NCI-H82 treated with DMSO at 0.1 percent for 48 hours (cell line): ENCODE data around the gene IL31RA.
"Not testable (repeated sequence)": the region's sequence is repeated elsewhere in the genome, so short reads cannot be mapped to it uniquely, and the experiment has no call there.

Experiments
- DNase-seq: peaks from one replicate; lab custom pipeline; 2025; ENCODE audit not compliant: unreplicated experiment; lab: John Stamatoyannopoulos, UW

The IL31RA gene

DNA sequence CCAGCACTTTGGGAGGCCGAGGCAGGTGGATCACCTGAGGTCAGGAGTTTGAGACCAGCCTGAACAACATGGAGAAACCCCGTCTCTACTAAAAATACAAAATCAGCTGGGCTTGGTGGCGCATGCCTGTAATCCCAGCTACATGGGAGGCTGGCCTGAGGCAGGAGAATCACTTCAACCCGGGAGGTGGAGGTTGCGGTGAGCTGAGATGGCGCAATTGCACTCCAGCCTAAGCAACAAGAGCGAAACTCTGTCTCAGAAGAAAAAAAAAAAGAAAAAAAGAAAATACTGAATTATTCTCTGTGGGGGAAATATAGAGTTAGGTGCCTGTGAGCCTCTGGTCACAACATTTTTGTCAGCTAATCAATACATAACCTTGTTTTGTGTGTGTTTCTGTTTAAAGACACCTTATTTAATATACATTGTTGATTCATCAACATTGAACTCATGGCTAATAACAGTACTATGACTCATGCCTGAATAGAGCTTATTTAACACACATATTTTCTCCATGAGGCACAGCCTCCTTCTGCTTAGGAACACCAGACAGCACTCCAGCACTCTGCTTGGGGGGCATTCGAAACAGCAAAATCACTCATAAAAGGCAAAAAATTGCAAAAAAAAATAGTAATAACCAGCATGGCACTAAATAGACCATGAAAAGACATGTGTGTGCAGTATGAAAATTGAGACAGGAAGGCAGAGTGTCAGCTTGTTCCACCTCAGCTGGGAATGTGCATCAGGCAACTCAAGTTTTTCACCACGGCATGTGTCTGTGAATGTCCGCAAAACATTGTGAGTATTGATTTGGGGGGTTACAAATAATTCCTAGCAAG, at the start of gene IL31RA:
TSS of gene IL31RA (plus strand) at position 519 of the 836 bp plus-strand sequence. CDS start at position 733, 214 bp downstream.
- no peak for DNase-seq

DNA sequence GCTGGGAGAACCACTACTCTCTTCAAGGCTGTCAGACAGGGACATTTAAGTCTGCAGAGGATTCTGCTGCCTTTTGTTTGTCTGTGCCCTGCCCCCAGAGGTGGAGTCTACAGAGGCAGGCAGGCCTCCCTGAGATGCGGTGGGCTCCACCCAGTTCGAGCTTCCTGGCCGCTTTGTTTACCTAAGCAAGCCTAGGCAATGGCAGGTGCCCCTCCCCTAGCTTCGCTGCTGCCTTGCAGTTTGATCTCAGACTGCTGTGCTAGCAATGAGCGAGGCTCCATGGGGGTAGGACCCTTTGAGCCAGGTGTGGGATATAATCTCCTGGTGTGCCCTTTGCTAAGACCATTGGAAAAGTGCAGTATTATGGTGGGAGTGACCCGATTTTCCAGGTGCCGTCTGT, 42.3 kb upstream of the IL31RA start:
- not testable (repeated sequence) for DNase-seq

DNA sequence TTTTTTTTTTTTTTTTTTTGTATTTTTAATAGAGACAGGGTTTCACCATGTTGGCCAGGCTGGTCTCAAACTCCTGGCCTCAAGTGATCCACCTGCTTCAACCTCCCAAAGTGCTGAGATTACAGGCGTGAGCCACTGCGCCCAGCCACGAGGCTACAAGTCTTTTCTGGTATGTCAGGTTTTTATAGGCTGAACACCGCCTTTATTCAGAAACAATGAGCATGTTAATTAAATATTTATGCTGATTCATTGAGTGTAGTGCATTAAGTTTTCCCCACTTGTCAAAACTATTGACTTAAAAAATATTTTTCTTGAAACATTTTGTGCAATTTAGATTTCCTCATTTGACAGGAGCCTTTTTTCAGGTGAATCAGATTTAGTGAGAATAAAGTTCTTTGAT, 35.2 kb upstream of the IL31RA start:
- not testable (repeated sequence) for DNase-seq

DNA sequence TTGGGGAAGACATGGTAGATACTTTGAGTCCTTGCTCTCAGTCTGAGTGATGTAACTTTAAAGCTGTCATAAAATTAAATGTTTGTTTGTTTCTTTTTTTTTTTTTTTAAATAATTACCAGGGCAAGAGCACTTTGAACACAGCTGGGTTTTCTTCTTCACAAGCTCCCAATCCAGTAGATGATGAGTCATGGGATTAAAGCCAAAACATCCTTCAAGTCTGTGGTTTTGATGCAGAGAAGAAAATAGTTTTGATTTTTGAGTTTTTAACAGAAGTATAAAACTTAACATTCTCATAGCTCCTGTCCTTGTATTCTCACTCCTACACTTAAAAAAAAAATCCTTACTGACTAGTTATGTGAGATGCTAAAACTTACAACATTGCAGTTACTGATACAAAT, 34.8 kb upstream of the IL31RA start:
- DNase-seq, result no peak

DNA sequence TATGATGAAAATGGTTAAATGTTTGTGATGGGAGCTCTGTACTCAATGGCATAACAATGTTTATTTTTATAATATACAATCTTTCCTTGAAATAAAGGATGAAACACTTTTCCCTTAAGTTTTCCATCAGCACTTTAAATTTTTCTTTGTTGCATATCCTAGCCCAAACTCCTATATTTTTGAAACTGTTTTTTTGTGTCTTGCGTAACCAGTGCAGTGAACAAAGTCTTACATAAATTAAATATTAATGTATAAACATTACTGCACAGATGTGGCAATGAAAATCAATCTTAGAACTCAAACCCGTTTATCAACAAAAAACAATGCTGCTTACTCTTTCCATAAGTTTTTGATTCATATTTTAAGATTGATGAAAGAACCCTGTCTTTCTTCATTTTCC, 34.1 kb upstream of the IL31RA start:
- no peak for DNase-seq

DNA sequence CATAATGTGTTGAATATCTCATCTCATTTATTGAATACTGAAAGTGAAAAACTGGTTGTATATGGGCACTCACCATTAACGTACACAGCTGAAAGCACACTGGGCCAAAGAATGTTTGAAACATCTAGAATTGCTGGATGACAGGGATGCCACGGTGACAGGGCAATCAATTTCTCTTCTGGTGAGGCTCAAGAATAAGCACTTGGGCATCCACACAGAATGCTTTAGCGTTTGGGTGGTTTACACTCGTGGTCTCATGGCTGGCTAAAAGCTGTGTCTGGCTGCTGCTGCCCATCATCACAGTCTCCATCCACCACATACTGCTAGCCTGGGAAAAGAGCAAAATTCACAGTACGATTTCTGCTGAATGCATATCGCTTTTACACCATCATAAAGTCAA, 30.7 kb upstream of the IL31RA start:
- DNase-seq, result no peak

DNA sequence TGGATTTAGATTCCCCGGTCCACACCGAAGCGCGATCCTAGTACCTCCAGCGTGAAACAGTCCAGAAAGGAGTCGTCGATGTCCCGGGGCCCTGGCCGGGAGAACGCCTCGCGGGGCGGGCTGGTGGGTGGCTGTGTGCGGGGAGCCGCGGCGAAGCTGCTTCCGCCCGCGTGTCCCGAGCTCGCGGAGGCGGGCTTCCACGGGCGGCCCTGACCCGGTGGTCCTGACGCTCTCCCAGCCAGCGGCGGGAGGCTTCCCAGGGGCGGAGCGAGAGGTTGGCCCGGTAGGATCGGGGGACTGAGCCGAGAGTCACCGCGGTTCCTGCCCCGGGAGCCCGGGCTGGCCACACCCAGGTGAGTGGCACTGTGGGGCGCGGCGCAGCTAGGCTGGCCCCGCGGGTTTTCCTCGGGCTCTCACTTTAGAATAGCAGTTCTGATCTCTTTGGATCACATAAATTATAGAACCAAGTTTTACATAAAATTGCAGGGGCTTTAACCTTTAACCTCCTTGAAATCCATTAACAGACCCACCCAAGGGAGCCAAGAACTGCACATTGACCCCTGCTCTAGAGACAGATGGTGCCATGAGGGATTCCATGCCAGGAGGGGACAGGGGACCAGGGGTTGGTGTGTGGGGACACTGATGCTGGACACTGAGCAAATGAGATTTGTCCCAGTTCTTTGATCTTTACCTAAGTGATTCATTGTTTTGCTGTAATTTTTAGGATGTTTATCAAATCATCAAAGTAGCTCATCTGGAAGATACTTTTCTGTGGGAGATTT, 29.2 kb upstream of the IL31RA start:
- no peak for DNase-seq

DNA sequence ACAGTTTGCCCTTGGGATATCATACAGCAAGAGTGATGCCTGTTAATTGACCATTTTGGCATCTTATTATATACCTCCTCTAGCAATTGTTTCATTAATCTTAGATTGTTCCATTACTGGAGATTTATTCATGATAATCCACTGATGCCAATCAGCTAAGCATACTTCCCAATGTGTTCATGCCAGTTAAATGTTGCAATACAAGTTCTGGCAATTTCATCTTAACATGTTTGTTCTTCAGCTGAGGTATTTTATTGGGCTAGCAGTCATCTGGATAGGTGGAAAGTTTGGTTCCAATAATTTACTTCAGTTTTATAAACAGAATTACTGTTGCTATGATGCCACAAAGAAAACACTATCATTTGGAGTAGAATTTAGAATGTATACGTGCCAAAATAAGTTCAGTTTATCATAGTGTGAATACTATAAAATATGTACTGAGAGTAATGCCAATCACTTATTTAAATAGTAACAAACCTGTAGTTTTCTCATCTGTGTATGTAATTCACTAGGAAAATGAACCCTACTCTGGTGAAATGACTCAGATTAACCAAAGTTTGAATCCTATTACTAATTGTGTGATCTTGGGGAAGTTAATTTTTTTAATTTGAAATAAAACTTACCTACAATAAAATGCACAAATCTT, 27.9 kb upstream of the IL31RA start:
- DNase-seq, result no peak

DNA sequence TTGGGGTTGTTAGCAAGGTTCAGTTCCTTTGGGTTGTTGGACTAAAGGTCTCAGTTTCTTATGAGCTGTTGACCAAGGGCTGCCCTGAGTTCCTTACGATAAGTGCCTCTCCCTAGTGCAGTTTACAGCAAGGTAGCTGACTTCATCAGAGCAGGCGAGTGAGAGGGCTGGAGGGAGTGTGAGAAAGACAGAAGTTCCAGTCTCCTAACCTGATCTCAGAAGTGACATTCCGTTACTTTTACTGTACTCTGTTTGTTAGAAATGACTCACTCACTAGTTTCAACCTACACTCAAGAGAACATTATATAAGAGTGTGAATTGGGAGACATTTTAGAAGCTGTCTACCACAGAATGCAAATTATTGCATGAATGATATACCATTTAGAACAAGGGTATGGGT, 21.2 kb upstream of the IL31RA start:
- DNase-seq, result no peak

DNA sequence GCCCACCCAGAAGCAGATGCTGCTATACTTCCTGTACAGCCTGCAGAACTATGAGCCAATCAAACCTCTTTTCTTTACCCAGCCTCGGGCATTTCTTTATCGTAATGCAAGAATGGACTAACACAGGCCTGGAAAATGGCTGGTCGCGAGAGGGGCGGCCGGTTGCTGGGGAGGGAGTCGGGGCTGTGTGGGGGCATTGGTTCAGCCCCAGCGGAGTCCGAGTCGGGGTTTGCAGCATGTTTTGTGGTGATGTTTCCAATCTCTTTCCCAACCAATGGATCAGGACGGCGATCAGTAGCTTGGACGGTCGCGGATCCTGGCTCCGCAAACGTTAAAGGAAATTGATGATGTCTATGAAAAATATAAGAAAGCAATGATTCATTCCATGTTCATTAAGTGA, 18.7 kb upstream of the IL31RA start:
- no peak for DNase-seq

DNA sequence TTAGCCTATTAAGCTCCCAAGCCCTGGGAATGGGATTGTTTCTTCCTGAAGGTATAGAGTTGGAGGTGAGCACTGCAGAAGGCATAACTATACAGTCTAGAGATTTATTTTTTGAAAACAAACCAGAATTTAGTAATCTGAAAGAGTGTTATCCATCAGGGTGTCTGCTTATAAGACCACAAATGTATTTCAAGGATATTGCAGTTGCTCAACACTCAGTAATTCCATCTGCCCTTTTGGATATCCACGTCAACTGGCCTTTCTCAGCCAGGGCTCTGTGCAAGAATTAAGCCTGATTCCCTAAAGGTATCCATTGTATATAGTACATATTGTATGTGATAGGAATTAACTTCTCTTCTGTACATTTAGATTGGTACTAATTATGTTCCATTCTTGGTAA, 15.0 kb upstream of the IL31RA start:
- no peak for DNase-seq

DNA sequence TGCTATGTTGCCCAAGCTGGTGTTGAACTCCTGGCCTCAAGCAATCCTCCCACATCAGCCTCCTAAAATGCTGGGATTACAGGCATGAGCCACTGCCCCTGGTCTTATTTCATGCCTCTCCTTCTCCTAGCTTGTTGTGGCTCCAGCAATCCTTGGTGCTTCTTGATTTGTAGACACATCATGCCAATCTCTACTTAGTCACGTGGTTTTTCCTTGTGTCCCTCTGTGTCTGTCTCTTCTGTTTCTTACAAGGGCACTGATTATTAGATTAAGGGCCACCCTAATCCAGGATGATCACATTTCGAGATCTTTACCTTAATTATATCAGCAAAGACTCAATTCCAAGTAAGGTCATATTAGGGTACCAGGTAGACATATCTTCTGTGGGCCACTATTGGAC, 9.2 kb upstream of the IL31RA start:
- no peak for DNase-seq

DNA sequence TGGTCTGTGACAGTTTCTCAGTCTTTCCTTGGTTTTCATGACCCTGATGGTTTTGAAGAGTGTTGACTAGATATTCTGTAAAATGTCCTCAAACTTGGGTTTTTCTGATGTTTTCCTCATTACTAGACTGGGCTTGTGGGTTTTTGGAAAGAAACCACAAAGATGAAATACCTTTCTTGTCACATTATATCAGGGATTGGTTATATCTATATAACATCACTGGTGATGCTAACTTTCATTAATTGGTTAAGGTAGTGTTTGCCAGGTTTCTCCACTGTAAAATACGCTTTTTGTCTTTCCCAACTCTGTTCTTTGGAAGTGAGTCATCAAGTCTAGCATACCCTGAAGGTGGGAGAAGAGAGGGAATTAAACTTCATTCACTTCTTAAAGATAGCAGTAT, 3.3 kb upstream of the IL31RA start:
- no peak for DNase-seq

DNA sequence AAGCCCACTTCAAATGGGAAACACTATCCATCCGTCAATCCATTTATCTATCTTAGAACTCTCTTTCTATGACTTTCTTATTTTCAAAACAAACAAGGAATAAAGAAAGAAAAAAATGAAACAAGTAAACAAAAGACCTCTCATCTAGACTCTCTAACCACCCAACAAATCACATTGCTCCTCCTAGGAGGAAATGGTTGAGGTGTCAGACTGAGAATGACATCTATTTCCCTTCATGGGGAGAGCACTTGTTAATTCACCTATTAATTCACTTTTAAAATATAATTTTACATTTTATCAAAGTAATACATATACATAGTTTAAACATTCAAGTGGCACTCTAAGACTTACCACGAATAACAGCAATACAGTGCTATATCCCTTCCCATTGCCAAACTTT, 2.4 kb upstream of the IL31RA start:
- DNase-seq, result no peak

DNA sequence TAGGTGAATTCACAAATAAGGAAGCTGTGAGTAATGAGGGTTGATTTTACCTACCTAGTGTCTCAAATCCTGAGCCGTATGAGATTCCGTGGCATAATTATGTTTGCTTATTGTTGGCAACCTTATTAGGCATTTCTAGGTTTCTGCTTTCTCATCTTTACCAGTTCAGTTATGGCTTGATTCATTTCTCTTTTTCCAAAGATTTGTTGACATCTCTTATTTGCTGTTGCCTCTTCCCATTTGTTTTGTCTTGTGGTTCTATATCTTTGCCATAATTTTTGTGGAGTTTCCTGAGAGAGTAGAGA, 470 bp downstream of the IL31RA start:
- DNase-seq, result no peak

DNA sequence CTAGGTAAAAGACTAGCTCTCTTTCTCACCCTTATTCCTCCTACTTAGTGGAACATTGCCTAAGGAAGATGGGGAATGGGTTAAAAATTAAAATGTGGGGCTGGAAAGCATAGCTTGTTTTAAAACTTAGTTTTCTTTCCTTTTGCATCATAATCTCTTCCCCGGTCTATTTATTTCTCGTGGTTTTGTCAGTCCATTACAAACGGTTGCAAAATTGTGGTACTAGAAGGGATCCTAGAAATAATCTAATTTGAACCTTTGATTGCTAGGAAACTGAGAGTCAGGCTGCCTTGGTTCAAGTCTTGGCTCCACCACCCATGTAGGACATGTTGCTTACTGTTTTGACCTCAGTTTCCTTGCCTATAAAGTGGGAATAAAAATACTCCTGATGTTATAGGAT, 1.3 kb downstream of the IL31RA start:
- no peak for DNase-seq

DNA sequence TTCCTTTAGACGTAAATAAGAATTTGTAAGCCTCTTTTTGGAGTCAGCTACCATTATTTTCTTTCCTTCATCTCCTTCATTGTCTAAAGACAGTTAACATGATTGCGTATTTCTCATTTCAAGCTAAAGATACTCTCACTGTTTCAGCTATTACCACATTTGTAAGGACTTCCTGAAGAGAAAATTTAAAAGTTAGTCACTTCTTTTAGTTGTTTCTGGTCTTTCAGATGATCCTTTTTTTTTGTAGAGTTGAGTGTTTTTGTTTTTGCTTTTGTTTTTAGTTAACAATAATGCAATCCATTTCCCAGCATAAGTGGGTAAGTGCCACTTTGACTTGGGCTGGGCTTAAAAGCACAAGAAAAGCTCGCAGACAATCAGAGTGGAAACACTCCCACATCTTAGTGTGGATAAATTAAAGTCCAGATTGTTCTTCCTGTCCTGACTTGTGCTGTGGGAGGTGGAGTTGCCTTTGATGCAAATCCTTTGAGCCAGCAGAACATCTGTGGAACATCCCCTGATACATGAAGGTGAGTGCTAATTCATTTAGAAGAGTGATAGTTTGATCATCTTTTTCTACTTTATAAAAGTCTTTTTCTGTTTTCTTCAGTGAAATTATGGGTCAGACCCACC, 2.0 kb downstream of the IL31RA start:
- no peak for DNase-seq

DNA sequence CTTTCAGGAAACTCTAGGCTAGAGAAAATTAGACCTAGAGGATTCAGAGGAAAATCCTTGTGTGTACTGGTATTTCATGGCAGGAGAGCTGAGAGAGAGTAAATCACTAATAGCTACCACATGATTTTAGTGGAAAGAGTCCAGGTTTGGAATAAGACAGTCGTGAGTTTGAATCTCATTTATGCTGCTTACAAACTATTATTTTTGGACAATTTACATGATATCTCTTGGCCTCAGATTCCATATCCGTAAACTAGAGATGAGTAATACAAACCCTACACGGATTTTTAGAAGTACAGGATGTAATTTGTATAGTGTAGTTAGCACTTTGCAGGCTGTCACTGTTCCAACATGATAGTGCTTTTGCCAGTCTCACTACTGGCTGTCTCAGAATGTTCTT, 2.7 kb downstream of the IL31RA start:
- no peak for DNase-seq

DNA sequence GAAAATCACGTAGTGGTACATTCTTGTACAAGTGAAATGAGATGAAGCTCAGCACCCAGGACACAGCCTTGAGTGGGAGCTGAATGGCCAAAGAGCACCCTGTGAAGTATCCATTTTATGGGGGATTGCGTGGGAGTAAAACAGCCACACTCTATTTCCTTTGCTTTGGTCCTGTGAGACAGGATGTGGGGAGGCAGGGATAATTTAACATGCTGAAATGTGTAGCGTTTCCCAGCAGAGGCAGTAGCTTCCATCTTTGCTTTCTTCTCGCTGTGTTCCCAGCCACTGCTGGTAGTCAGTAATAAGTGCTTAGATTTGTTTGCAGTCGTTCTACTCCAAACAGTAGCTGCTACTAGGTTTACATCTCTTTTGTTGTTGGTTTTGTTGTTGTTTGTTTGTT, 4.4 kb downstream of the IL31RA start:
- DNase-seq, result no peak

DNA sequence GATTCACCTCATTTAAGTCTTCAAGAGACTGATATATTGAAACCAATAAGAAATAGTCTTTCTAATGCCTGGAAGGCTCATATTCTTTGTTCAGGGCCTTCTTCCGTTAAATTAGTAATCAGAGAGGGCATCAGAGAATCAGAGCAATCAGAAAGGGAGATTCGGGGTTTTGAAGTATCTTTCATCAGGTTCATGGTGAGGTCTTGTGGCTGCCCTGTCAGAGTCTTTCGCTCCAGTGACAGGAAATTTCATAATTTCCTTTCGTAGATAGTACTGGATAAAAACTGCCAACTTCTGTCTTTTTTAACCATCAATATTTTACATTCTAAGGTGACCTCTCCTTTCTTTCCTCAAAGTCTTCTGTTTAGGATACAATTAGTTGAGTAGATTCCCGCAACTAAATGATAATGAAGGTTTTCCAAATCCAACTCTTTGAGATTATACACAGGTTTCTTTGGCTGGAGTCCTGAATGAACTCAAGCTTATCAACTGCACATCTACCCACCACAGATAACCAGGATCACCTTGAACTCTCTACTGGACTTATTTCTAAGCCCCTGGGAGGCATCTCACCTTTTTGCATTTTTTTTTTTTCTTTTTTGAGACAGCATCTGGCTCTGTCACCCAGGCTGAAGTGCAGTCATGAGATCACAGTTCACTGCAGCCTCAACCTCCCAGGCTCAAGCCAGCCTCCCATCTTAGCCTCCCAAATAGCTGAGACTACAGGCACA, 5.5 kb downstream of the IL31RA start:
- DNase-seq, result no peak

DNA sequence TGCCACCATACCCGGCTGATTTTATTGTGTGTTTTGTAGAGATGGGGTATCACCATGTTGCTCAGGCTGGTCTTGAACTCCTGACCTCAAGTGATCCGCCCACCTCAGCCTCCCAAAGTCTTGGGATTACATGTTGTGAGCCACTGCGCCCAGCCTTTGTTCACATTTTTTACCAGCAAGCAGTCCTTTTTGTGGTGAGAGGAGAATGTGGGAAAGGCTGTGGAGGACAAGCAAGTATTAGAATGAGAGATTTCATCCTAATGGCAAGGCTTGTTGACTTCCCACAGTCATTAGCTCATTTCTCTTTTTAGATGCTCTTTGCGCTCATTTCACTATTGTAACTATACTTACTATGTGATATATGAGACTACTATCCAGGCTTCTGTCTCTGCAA, 6.1 kb downstream of the IL31RA start:
- no peak for DNase-seq
